ENCODE measurements around the gene ADAMTS18.
"Not testable (repeated sequence)": the region's sequence is repeated elsewhere in the genome, so short reads cannot be mapped to it uniquely, and the experiment has no call there.

Gene ADAMTS18

DNA sequence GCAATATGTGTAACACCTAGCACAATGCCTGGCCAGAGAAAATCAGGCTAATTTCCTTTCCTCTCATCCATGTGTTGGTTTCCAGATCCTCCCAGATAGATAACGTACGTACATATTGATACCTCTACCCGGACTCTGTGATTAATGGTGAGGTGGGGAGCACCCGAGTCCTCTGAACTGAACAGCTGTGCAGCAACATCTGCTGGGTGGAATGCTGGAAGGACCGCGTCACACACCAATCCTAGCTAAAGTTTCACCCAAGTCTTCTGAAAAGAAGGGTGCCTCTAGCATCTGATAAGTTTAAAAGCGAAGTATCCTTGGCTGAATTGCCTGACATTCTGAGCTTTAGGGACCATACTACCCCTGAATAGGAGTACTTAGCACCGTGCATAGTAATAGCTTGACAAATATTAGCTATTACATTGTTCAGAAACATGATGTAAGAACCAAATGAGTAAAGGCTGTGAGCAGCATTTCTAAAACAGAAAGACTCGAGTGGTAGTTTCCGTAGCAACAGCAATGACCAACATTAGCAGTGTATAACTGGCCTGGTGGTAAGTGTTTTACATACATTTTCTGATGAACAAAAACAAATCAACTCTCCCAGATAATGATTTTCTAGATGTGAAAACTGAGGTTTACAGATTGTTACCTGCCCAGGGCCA is 144.3 kb downstream of the ADAMTS18 start:
- H3K9me3 ChIP-seq, result no peaks in the 10 kb centered on the region
- H3K4me3 ChIP-seq, result no peak overlapping the region
- no peaks in the 10 kb centered on the region for H3K27me3 ChIP-seq (ENCODE audit: low read depth)
- H3K4me1 ChIP-seq, result no peaks in the 10 kb centered on the region
- no peaks in the 10 kb centered on the region for H3K36me3 ChIP-seq (replicated peaks)
- in situ Hi-C loops (cut with MboI; ENCODE audit: low sequenced_read_pairs), result no loop called here
- no peak for DNase-seq (ENCODE audit: low spot score in 2 of 2)

- DNase-seq (ENCODE audit: low spot score in 2 of 2), result no peak
- H3K4me1 ChIP-seq, result no peaks in the 10 kb centered on the region
- H3K36me3 ChIP-seq (replicated peaks), result no peaks in the 10 kb centered on the region
- no peaks in the 10 kb centered on the region for H3K27me3 ChIP-seq (ENCODE audit: low read depth)
- no peak overlapping the region for H3K4me3 ChIP-seq
- H3K9me3 ChIP-seq, result no peaks in the 10 kb centered on the region
- in situ Hi-C loops (cut with MboI; ENCODE audit: low sequenced_read_pairs), result no loop called here
Observed at GRCh38 chr16:77289331-77289809, 145.5 kb downstream of the ADAMTS18 start.

GRCh38 chr16:77288222-77288621 is 146.6 kb downstream of the ADAMTS18 start:
- Histone ChIP-seq H3K4me1 (no peaks in the 10 kb centered on the region), H3K27me3 (ENCODE audit: low read depth) (no peaks in the 10 kb centered on the region), H3K4me3 (no peak overlapping the region), H3K9me3 (no peaks in the 10 kb centered on the region), H3K36me3 (replicated peaks) (no peaks in the 10 kb centered on the region)
- DNase-seq (ENCODE audit: low spot score in 2 of 2), result no peak
- in situ Hi-C loops (cut with MboI; ENCODE audit: low sequenced_read_pairs), result no loop called here

GRCh38 chr16:77285676-77286075 is 149.2 kb downstream of the ADAMTS18 start:
- Histone ChIP-seq H3K36me3 (replicated peaks) (no peaks in the 10 kb centered on the region), H3K27me3 (ENCODE audit: low read depth) (no peaks in the 10 kb centered on the region), H3K4me3 (no peak overlapping the region), H3K4me1 (no peaks in the 10 kb centered on the region), H3K9me3 (no peaks in the 10 kb centered on the region)
- in situ Hi-C loops (cut with MboI; ENCODE audit: low sequenced_read_pairs), result no loop called here
- DNase-seq (ENCODE audit: low spot score in 2 of 2), result no peak

DNA sequence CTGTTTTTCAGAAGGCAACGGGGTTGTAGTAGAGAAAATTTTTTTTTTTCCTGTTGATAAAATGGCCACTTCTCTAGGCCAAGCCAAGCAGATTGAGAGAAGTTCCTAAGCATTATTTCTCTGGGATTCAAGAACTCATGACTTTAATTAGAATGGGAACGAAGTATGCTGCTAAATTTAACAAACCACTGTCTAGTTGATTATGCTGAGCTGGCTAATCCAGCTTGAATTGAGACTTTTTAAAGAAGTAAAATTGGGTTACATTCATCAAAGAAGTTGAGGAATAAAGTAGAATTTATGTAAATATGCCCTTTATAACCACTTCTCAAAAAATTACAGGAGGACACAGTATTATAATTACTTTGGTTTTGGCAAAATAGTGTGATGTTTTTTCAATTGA is 152.5 kb downstream of the ADAMTS18 start:
- H3K4me3 ChIP-seq, result no peak overlapping the region
- no peaks in the 10 kb centered on the region for H3K9me3 ChIP-seq
- no peaks in the 10 kb centered on the region for H3K27me3 ChIP-seq (ENCODE audit: low read depth)
- in situ Hi-C loops (cut with MboI; ENCODE audit: low sequenced_read_pairs), result no loop called here
- DNase-seq (ENCODE audit: low spot score in 2 of 2), result no peak
- H3K36me3 ChIP-seq (replicated peaks), result no peaks in the 10 kb centered on the region
- no peaks in the 10 kb centered on the region for H3K4me1 ChIP-seq

GRCh38 chr16:77279316-77279715 is 155.5 kb downstream of the ADAMTS18 start:
- in situ Hi-C loops (cut with MboI; ENCODE audit: low sequenced_read_pairs); H3K4me3 ChIP-seq; H3K36me3 ChIP-seq (replicated peaks); H3K27me3 ChIP-seq (ENCODE audit: low read depth); DNase-seq (ENCODE audit: low spot score in 2 of 2); H3K9me3 ChIP-seq; H3K4me1 ChIP-seq: not testable (repeated sequence)

DNA sequence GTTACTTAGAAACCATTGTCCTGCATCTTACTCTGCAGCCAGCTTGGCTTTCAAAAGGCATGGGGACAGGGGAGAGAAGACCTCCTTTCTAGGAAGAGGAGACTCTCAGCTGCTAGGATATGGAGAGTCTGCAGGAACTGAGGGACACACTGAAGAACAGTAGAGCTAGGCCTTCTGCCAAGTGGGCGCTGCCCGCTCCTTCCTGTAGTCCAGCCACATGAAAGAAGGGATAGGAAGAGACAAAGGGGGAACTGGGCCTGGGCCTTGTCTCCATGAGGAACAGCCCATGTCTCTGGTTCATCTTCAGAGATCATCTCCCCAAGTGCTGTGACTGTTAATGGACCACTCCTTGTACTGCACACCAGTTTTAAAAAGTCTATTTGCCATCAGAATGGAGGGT is 157.3 kb downstream of the ADAMTS18 start:
- Histone ChIP-seq H3K4me1 (no peaks in the 10 kb centered on the region), H3K27me3 (ENCODE audit: low read depth) (no peaks in the 10 kb centered on the region), H3K9me3 (no peaks in the 10 kb centered on the region), H3K4me3 (no peak overlapping the region), H3K36me3 (replicated peaks) (no peaks in the 10 kb centered on the region)
- in situ Hi-C loops (cut with MboI; ENCODE audit: low sequenced_read_pairs), result no loop called here
- DNase-seq (ENCODE audit: low spot score in 2 of 2), result no peak

DNA sequence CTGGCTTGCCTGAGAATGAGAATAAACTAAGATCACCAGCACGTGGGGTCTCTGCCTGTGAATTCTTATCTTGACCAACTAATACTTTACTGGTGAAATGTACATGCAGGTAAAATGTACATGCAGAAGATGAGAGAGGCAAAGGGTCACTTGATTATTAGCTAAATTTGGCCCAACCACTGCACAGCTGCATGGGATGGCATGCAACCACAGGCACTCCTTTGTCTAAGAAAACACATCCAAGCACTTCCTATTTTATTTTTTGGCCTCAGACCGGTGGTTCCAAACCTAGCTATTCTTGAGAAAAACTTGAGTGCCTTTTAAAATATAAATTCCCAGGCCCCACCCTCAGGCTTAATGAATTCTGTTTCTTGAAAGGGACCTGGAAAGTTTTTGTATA is 157.7 kb downstream of the ADAMTS18 start:
- in situ Hi-C loops (cut with MboI; ENCODE audit: low sequenced_read_pairs), result no loop called here
- Histone ChIP-seq H3K9me3 (no peaks in the 10 kb centered on the region), H3K4me3 (no peak overlapping the region), H3K36me3 (replicated peaks) (no peaks in the 10 kb centered on the region), H3K27me3 (ENCODE audit: low read depth) (no peaks in the 10 kb centered on the region), H3K4me1 (no peaks in the 10 kb centered on the region)
- DNase-seq (ENCODE audit: low spot score in 2 of 2), result no peak

- Histone ChIP-seq H3K9me3 (no peaks in the 10 kb centered on the region), H3K27me3 (ENCODE audit: low read depth) (no peaks in the 10 kb centered on the region), H3K36me3 (replicated peaks) (no peaks in the 10 kb centered on the region), H3K4me1 (no peaks in the 10 kb centered on the region), H3K4me3 (no peak overlapping the region)
- no peak for DNase-seq (ENCODE audit: low spot score in 2 of 2)
- in situ Hi-C loops (cut with MboI; ENCODE audit: low sequenced_read_pairs), result no loop called here
Observed at GRCh38 chr16:77276661-77277060, 158.2 kb downstream of the ADAMTS18 start.

- H3K4me3 ChIP-seq; H3K27me3 ChIP-seq (ENCODE audit: low read depth); in situ Hi-C loops (cut with MboI; ENCODE audit: low sequenced_read_pairs); H3K36me3 ChIP-seq (replicated peaks); H3K9me3 ChIP-seq; H3K4me1 ChIP-seq; DNase-seq (ENCODE audit: low spot score in 2 of 2): not testable (repeated sequence)
Observed at GRCh38 chr16:77275303-77275702, 159.5 kb downstream of the ADAMTS18 start.

GRCh38 chr16:77273815-77274214 is 161.0 kb downstream of the ADAMTS18 start:
- no peaks in the 10 kb centered on the region for H3K4me1 ChIP-seq
- no peaks in the 10 kb centered on the region for H3K9me3 ChIP-seq
- H3K27me3 ChIP-seq (ENCODE audit: low read depth), result no peaks in the 10 kb centered on the region
- in situ Hi-C loops (cut with MboI; ENCODE audit: low sequenced_read_pairs), result no loop called here
- H3K4me3 ChIP-seq, result no peak overlapping the region
- no peaks in the 10 kb centered on the region for H3K36me3 ChIP-seq (replicated peaks)
- DNase-seq (ENCODE audit: low spot score in 2 of 2), result no peak

GRCh38 chr16:77271532-77272426 is 163.1 kb downstream of the ADAMTS18 start:
- Histone ChIP-seq H3K27me3 (ENCODE audit: low read depth) (no peaks in the 10 kb centered on the region), H3K9me3 (no peaks in the 10 kb centered on the region), H3K4me1 (no peaks in the 10 kb centered on the region), H3K4me3 (no peak overlapping the region), H3K36me3 (replicated peaks) (no peaks in the 10 kb centered on the region)
- in situ Hi-C loops (cut with MboI; ENCODE audit: low sequenced_read_pairs), result no loop called here
- no peak for DNase-seq (ENCODE audit: low spot score in 2 of 2)

- H3K4me1 ChIP-seq; H3K9me3 ChIP-seq; H3K27me3 ChIP-seq (ENCODE audit: low read depth); DNase-seq (ENCODE audit: low spot score in 2 of 2); H3K36me3 ChIP-seq (replicated peaks); H3K4me3 ChIP-seq; in situ Hi-C loops (cut with MboI; ENCODE audit: low sequenced_read_pairs): not testable (repeated sequence)
Observed at GRCh38 chr16:77266185-77266584, 168.6 kb downstream of the ADAMTS18 start.

GRCh38 chr16:77262971-77263370 is 171.9 kb downstream of the ADAMTS18 start:
- H3K36me3 ChIP-seq (replicated peaks), result no peaks in the 10 kb centered on the region
- no peak overlapping the region for H3K4me3 ChIP-seq
- DNase-seq (ENCODE audit: low spot score in 2 of 2), result no peak
- no peaks in the 10 kb centered on the region for H3K27me3 ChIP-seq (ENCODE audit: low read depth)
- H3K4me1 ChIP-seq, result no peaks in the 10 kb centered on the region
- no peaks in the 10 kb centered on the region for H3K9me3 ChIP-seq
- in situ Hi-C loops (cut with MboI; ENCODE audit: low sequenced_read_pairs), result no loop called here

Data from HAP-1 (cell line).